GM18861 (cell line): ENCODE measurements around the gene MTMR2.

Source experiments
- ATAC-seq: cut with Tn5 transposase; IDR thresholded peaks from one replicate; pipeline ENCODE4 v1.9.1; 2021; ENCODE audit not compliant: unreplicated experiment

Gene MTMR2

DNA sequence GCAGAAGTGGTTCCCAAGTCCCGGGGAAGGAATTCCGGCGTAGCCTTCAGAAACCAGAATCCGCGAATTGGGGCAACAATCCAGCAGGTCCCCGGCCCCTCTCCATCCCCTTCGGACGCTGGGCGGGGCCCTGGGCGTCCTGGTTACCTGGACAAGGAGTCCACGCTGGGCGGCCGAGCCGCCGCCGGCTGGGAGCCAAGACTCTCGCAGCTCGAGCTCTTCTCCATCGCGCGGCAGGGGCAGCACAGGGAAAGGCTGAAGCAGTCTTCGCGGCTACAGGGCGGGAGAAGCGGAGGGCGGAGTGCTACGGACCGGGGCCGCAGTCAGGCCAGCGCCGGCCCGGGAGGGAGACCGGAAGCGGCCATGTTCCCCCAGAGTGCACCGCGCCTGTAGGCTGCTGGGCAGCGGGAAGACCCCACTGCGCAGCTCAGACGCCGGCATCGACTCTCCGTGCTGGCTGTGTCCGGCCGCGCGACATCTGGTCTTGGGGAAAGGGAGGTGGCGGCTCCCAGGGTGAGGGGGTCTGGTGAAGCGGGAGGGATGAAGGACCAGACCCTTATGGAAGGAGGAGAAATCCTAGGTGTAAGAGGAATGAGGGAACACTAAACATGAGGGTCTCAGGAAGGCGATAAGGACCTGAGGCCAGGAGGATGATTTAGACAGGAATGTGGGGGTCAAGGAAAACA lies at the start of gene MTMR2:
Gene MTMR2, minus strand, starts transcription at position 380 of the 686 bp plus-strand sequence. Its CDS starts 153 bp downstream, at position 227.
- ATAC-seq, result peak; percentile 98

DNA sequence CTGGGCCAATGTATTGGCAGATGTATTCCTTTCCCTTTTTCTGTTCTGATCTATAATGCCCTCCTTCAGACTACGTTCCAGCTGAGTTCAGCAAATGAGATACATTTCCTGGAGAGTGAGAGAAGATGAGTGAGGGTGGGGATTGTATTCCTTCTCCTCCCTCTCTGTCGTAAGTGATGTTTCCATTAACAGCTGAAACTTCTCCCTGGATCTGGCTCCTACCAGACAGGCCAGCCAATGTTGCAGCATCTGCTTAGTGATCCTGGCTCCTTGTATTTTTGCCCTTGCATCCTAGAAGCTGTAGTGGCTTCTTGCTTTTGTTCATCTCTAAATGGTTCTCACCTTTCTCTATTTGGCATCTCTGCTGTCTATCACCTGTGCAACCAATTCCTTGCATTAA lies 48.2 kb upstream of the MTMR2 start:
- ATAC-seq, result no peak

DNA sequence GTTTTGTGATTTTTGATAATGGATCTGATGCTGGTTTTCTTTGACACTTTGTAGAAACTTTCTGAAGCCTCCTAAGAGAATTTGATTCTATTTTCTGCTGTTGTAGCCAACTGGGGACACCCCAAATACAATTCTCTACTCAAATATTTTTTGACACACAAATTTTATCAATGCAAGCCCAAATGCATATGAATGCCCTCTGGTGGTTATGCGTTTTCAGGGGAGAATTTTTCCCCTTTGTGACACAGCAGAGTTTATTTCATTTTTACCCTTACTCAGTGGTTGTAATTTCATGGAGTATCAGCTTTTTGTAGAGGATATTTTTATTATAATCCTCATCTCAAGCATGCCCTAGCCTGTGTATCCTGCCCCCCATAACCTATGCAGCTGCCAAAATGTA lies 44.7 kb upstream of the MTMR2 start:
- no peak for ATAC-seq

DNA sequence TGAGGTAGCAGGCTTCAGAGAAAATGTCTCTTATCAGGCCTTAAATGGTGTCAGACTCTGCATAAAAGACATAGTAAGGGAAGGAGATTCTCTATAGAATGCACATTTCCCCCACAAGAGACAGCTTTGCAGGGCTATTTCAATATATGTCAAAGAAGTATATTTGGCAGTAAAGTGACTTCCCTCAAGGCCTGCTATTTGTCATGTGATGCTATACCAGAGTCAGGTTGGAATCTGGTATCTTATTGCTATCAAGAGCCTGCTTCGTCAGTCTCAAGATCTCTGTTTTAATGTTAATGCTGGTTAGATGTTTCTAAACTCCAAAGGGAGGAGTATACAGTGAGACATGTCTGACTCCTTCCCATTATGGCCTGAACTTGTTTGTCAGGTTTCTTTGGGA lies 40.4 kb upstream of the MTMR2 start:
- ATAC-seq, result no peak

DNA sequence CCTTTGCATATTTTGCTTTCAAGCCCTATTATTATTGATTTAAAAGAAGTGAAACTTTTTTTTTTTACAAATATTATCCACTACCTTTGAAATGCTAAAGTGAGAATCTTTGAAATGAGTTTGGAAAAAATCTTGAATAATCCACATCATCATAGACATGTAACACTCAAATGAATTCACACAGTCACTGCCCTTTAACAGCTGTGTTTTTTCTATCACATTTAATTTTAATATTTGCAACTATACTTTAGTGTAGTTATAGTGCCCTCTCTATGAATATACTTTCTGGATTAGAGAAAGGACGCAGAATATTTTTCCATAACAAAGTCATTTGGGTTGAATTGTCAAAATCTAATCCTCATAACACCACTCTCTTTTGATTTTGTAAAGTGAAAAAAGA lies 37.9 kb upstream of the MTMR2 start:
- no peak for ATAC-seq

DNA sequence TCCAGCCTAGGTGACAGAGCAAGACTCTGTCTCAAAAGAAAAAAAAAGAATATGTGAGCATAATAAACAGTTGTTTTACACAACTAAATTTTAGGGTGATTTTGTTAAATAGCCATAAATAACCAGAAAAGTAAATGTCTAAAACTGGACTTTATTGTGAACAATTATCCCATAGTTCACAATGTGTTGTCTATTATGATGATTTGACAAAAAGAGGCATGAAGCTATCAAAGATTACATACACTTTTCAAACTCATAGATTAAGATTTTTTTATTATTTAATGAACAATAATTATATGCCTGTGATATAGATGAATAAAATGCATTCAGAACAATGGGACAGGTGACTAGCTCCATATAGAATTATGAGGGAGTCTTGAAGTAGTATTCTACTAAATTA lies 27.0 kb upstream of the MTMR2 start:
- ATAC-seq, result no peak

DNA sequence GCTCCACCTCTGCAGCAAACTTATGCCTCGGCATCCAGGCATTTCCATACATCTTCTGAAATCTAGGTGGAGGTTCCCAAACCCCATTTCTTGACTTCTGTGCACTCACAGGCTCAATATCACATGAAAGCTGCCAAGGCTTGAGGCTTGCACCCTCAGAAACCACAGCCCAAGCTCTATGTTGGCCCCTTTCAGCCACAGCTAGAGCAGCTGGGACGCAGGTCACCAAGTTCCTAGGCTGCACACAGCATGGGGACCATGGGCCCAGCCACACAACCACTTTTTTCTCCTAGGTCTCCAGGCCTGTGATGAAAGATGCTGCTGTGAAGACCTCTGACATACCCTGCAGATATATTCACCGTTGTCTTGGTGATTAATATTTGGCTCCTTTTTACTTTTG lies 24.7 kb upstream of the MTMR2 start:
- ATAC-seq, result no peak

DNA sequence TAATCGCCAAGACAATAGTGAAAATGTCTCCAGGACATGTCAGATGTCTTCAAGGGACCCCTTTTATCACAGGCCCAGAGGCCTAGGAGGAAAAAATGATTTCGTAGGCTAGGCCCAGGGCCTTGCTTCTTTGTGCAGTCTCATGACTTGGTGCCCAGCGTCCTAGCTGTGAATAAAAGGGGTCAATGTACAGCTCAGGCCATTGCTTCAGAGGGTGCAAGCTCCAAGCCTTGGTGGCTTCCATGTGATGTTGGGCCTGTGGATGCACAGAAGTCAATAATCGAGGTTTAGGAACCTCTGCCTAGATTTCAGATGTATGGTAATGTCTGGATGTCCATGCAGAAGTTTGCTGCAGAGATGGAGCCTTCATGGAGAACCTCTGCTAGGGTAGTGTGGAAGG lies 20.7 kb upstream of the MTMR2 start:
- no peak for ATAC-seq

DNA sequence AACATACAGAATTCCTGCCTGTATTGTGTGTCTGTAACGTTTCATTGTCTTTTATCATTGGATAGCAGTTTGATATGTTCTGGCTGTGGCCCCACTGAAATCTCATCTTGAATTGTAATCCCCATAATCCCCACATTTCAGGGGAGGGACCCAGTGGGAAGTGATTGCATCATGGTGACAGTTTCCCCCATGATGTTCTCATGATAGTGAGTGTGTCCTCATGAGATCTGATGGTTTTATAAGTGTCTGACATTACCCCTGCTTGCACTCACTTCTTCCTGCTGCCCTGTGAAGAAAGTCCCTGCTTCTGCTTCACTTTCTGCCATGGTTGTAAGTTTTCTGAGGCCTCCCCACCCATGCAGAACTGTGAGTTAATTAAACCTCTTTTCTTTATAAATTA lies 19.6 kb upstream of the MTMR2 start:
- ATAC-seq, result no peak

DNA sequence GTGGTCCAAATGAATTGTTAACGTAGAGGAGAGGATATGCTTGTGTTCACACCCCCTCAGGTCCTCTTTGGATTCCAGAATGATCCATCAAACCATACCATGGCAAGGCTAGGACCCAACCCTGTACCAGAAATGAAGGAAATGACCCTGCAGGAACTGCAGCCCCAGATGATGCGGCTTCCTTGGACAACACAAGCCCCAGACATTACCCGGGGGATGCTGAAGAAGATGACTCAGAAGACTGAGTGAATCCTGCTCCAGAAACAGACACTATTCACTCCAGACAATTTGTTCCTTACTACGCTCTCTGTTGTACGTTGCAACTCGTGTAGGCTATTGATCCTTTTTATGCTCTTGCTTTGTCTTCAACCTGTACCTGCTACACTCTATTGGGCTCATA lies 15.2 kb upstream of the MTMR2 start:
- ATAC-seq, result no peak

DNA sequence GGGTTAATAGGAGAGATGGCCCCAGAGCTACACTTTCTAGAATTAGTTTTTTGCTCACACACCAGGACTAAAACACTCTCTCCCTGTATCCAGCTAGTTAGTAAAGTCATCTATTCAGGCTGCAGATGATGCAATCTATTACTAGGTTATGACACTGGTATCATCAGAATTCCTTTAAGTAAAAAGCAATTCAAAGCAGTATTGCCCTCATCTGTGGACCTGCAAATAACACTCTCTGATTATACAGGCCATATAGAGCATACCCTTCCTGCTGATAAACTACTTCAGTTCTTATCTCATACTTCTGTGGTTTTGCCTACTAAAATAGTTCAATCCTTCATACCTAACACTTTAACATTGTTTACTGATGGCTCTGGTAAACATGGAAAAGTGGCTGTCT lies 13.5 kb upstream of the MTMR2 start:
- no peak for ATAC-seq

DNA sequence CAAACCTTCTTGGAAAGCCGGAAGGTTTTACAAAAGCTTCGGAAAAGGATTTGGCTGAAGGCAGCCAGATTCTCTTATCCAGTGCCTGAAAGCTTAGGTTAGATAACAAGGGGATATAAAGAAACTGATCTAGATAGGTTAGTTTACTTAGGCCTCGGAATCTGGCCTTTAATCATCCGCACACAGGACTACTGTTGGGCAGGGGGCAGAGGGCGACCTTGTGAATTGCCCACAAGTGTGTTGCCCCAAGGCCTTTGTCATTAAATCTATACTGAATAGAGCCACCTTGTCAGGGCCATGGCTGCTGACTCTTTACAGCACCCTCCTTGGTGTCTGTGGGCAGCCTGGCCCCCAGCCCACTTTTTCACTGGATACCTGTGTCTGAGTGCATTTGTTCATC lies 9.7 kb upstream of the MTMR2 start:
- no peak for ATAC-seq

DNA sequence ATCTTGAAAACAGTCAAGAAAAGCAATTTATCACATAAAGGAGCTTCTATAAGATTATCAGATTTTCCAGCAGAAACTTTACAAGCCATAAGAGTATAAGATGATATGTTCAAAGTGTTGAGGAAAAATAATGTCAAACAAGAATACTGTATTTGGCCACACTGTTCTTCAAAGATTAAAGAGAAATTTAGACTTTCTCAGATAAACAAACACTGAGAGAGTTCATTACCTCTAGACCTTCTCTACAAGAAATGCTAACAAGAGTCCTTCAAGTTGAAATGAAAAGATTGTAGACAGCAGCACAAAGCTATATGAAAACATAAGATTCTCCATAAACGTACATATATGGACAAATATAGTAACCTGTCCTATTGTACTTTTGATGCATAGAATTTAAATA lies 8.0 kb upstream of the MTMR2 start:
- no peak for ATAC-seq

DNA sequence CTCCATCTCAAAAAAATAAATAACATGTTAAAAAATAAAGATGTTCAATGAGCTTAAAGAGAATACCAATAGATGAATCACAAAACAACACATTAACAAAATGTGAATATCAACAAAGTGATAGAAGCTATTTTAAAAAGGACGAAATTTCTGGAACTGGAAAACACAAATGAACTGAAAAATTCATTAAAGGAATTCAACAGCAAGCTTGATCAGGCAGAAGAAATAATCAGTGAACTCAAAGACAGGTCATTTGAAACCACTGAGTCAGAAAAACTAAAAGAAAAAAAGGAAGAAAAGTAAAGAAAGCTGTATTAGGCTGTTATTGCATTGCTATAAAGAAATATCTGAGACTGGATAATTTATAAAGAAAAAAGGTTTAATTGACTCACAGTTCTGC lies 7.0 kb upstream of the MTMR2 start:
- ATAC-seq, result no peak

DNA sequence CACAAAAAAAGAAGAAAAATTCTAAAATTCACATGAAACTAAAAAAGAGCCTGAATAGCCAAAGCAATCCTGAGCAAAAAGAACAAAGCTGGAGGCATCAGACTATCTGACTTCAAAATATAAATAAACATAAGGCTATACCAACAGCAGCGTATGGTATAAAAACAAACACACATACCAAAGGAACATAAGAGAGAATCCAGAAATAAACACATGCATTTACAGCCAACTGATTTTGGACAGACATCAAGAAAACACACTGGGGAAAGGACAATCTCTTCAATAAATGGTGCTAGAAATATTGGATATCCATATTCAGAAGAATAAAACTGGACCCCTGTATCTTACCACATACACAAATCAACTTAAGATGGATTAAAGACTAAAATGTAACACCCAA lies 2.8 kb upstream of the MTMR2 start:
- no peak for ATAC-seq

DNA sequence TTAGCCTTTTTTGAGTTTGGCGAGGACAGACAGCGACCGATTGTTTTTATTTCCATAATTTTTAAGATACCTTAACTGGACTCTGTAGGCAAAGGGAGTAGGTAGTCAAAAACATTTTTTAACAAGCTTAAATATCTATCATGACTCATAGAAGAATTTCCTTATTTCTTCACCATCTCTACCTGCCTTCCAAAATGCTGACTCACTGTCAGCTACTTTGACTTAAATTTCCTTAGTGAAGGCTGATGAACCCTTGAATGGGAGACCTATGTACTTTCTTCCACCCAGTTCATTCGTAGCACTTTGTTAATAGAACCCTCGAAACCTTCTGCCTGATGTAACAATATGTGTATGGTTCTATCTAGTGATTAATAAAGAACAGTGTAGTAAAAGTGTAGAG lies 1.1 kb upstream of the MTMR2 start:
- no peak for ATAC-seq

DNA sequence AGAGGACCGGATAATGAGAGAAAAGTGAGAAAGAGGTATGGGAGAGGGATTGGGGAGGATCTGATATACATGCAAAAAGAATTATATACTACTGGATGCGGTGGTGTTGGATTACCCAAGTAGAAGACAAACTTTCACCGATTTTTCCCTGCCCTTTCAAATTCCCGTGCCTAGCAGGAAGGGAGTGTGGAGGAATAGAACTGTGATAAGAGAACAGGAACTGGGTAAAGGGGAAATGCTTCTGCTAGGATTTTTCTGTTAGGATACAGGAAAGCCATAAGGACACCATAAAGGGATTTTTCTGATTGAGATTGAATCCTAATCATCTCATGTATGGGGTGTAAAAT lies 480 bp upstream of the MTMR2 start:
- ATAC-seq, result no peak

DNA sequence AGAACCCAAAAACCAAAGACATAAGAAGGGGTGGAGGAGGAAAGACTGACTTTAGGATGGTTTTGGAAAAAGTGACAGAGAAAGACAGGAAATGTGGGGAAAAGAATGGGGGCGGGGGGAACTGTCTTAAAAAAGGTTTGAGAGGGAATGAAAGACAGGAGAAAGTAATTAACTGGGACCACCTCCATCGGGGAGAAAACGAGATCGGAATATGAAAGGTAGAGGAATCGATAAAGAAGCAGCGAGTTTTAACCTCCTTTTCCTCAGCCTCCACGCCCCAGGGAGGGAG lies 524 bp downstream of the MTMR2 start:
- no peak for ATAC-seq

DNA sequence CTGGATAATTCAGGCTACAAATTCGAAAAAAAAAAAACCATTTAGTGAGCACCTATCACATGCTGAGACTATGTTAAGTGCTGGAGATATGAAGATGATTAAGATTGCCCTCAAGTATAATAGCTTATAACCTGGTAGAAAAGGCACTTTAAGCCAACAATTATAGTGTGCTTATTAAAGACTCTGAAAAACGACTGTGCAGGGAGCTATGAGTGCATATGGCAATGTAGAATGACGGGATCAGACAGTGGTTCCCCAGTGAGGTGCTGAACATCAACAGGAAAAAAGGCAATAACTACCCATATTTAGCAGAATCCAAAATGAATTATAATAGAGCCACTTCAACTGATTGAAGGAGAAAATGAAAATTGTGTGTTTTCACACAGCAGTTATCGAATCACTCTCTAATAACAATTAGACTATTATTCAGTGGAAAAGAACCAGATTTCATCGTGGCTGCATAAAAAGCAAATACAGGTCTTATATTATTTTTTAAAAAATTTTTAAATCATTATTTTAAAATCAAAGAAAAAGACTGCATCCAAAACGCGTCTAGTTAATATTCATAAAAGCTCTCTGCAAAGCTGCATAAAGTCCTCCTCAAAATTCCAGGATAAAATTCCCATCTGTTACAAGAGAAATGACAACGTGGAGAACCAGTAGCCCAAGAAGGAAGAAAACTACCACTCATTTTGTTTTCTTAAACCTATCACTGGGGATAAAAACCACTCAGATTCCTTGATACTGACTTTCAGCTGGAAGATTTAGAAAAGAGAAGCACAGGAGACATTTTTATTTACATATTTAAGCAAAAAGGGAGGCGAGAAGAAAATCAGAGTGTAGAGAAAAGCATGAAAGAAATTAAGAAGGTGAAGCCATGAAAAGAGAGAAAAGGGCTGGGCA lies 1.1 kb downstream of the MTMR2 start:
- ATAC-seq, result no peak

DNA sequence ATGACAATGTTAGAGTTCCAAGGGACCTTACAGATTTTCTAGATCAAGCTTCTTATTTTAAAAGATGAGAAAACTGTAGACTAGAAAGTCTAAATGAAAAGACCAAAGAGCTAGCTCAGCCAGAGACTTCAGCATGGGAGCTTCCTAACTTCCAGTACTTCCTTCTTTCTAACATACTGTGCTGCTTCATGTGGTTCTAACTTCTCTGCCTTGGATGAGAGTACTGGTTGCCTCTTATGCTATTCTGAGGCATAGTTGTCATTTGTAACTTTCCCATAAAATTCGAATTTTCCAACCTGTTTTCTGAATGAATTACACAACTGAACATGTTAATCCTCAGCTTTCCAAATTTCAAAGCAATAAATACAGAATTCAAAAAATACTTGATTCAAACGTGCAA lies 1.8 kb downstream of the MTMR2 start:
- ATAC-seq, result no peak

DNA sequence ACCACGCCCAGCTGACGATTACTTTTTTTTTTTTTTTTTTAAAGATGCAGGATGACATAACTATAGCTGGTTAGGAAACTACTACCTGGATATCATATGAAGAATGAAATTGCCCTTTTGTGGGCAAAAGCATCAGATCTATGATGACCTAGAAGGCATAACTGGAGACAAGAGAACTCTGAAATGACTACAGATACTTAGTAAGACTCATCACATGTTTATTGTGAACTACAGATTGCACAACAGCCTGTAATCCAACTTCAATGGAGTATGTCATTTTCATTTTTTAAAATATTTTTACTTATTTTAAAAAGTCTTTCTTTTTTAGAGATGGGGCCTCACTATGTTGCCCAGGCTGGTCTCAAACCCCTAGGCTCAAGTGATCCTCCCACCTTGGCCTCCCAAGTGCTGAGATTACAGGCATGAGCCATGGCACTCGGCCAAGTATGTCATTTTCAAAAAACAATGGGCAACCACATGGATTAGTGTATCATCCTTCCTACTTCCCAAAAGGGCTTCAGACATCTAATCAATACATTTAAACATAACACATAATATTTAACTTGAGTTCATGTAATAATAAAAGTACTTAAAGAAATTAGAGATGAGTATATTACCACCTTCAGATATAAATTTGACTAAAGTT lies 3.3 kb downstream of the MTMR2 start:
- no peak for ATAC-seq

DNA sequence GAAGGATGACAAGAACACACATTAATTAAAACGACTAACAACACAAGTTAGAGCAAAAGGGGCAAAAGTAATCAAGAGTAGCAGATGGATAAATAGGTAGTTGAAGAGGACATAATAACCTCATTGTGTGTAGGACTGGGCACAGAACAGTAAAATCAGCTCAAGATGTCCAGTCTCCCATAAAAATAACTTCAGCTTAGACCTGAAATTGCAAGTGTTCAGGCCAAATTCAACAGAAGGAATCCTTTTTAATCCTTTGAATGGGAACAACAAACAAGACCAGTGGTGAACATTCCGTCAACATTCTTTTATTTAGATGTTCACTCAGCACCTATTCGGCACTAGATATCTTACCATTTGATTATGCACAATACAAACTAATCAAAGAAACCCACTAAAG lies 4.4 kb downstream of the MTMR2 start:
- ATAC-seq, result no peak
